GM20000 (cell line): ENCODE results near the gene HUNK.

Experiments used
- DNase-seq: peaks from one replicate; pipeline ENCODE4 v3.0.0; 2012; ENCODE audit warnings: low spot score
- CTCF ChIP-seq: IDR thresholded peaks from 2 replicates; pipeline ENCODE4 v1.5.1; 2012; ENCODE audit warnings: mild to moderate bottlenecking, control low read depth; ENCODE audit errors: extremely low read depth, missing control alignments

HUNK gene

DNA sequence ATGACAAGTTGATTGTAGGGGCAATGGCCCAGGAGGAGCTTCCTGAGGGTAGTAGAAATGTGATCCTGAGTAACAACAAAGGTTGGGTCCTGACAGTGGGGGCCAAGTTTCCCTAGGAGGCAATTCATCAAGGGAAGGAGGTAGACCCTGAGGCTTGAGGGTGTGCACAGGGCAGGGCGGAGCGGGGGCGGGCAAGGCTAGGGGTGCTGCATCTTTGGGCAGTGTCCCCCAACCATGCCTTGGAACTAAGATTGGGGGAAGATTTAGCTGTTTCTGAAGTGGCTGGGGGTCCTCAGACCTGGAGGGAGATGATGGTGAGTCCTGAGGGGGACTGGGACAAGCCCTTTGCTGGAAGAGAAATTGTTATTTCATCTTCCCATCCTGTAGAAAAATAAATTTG is 50.9 kb downstream of the HUNK start:
- DNase-seq, result no peak
- no peak for TF ChIP-seq CTCF

- no peak for DNase-seq
- no peak for TF ChIP-seq CTCF
Measured at GRCh38 chr21:31924548-31924947, 51.7 kb downstream of the HUNK start.

- no peak for TF ChIP-seq CTCF
- DNase-seq, result no peak
Measured at GRCh38 chr21:31926498-31926897, 53.7 kb downstream of the HUNK start.

DNA sequence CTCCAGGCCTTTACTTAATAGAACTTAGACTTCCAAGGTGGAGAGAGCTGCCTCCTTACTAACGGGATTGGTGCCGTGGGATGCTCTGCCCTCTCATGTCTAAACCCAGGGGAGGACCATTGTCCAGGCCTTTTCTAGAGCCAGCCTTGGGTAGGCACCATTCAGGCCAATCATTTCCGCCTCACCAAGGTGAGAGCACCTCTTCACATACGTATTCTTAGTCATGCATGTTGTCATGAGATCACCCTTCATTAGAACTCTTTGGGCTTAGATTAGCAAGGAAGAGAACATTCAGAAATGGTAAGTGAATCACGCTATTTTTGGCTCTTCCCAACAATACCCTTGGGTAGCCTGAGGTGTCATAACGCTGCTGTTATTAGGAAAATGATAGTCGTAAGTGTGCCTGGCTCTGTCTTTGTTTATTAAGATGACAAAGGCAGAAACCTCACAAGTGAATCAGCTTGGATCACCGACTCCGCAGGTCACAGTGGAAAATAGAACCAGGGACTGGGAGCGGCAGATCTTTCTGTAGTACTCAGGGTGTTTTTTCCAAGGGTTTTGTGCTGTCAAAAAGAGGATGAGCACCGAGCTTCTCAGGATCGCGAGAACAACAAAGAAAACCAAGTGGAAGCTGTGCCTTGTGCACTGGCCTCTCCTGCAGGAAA is 55.0 kb downstream of the HUNK start:
- DNase-seq, result no peak
- TF ChIP-seq CTCF, result no peak

- TF ChIP-seq CTCF, result no peak
Measured at GRCh38 chr21:31928656-31929055, 55.8 kb downstream of the HUNK start.

GRCh38 chr21:31929548-31929947 is 56.7 kb downstream of the HUNK start:
- TF ChIP-seq CTCF, result no peak
- DNase-seq, result no peak

More at GRCh38 chr21:31928656-31929055, 55.8 kb downstream of the HUNK start:
- no peak for DNase-seq

GRCh38 chr21:31930001-31930400 is 57.2 kb downstream of the HUNK start:
- DNase-seq, result no peak
- no peak for TF ChIP-seq CTCF
